Kidney epithelial cell (primary cell): ENCODE measurements around the gene C19orf81. TPM values are rescaled to one million over a fixed set of nuclear protein-coding genes. Genes with fewer than 3 reads are reported as not detected.

Experiments
- DNase-seq: peaks from one replicate; pipeline ENCODE4 v3.0.0-alpha.2; 2010; ENCODE audit warnings: low read depth
- H3K27me3 ChIP-seq: 2 replicates; pipeline ENCODE4 v1.6.0; 2011; ENCODE audit warnings: low read length; ENCODE audit not compliant: control insufficient read depth, insufficient read depth
- H3K36me3 ChIP-seq: 2 replicates; pipeline ENCODE4 v1.5.1; 2011; ENCODE audit warnings: low read length; ENCODE audit not compliant: control insufficient read depth, insufficient read depth
- H3K4me3 ChIP-seq: 2 replicates; pipeline ENCODE4 v1.5.1; 2011; ENCODE audit warnings: low read depth, mild to moderate bottlenecking, control low read depth, low read length
- total RNA-seq: library from RNA; depleted of rRNA; stranded (reverse); fragments of >200 nt; gene quantifications from 2 replicates; pipeline ENCODE4 v1.2.3, GENCODE V29; 2015
- TF ChIP-seq, protein P1 (sequence below): IDR thresholded peaks from 2 replicates; pipeline ENCODE4 v1.5.1; 2011; ENCODE audit warnings: mild to moderate bottlenecking, moderate library complexity, low read length, control low read depth, inconsistent platforms; ENCODE audit not compliant: insufficient read depth, poor library complexity, severe bottlenecking

C19orf81 gene
- total RNA-seq, 1 donor from 2014 or later, result 16.5 TPM

DNA sequence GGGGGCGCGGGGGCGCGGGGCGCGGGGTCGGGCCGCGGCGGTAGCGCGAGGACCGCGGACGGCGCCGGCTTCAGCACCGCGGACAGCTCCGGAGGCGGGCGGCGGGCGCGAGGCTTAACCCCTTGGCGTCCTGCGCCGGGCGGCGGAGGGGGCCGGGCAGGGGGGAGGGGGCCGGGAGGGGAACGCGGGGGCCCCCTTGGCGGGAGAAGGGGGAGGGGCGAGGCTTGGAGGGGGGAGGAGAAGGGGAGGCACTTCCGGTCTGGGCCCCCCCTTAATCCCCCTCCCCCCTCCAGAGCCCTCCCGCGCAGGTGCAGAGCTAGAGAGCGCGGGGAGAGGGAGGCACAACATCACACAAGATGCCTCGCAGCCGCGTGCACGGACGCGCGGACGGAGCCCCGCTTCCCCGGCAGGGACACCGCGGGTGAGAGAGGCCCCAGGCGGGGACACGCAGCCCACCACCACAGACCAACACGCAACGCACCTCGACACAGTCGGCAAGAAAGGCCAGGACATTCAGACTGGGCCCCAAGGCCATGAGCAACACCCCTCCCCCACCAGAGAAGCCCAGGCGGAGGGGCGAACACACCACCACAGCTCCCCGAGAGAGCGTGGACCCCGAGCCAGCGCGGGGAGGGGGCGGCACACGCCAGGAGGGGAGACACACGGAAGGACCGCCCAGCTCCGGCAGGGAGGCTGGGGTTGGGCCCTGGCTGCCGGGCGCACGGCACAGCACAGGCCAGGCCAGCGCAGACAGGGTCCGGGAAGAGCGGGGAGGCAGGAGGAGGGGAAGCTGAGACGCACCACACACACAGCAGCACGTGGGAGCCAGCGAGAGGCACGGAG, 46.2 kb downstream of the C19orf81 start:
- H3K4me3 ChIP-seq, result no peak overlapping the region
- H3K27me3 ChIP-seq, result peaks cover 34% of the 10 kb centered on the region
- no peak for DNase-seq
- H3K36me3 ChIP-seq, result no peaks in the 10 kb centered on the region
- TF ChIP-seq, protein P1, sequence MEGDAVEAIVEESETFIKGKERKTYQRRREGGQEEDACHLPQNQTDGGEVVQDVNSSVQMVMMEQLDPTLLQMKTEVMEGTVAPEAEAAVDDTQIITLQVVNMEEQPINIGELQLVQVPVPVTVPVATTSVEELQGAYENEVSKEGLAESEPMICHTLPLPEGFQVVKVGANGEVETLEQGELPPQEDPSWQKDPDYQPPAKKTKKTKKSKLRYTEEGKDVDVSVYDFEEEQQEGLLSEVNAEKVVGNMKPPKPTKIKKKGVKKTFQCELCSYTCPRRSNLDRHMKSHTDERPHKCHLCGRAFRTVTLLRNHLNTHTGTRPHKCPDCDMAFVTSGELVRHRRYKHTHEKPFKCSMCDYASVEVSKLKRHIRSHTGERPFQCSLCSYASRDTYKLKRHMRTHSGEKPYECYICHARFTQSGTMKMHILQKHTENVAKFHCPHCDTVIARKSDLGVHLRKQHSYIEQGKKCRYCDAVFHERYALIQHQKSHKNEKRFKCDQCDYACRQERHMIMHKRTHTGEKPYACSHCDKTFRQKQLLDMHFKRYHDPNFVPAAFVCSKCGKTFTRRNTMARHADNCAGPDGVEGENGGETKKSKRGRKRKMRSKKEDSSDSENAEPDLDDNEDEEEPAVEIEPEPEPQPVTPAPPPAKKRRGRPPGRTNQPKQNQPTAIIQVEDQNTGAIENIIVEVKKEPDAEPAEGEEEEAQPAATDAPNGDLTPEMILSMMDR, result no peak

DNA sequence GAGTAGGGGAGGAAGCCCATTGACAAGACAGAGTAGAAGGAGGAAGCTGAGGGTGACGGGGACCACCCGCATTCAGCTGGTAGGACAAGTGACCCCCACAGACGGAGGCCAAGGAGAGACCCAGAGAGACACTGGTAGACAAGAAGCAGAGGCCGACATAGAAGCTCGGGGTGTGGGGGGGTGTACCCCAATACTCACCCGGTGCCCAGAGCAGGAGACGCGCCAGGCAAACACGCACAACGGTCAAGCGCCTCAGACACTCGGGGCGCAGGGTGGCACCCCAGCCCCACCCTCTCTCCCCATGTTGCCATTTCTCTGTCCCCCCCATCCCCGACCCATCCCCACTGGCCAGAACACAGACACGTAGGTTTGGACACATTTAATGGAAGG, 46.8 kb downstream of the C19orf81 start:
- H3K36me3 ChIP-seq, result no peaks in the 10 kb centered on the region
- H3K27me3 ChIP-seq, result peaks cover 34% of the 10 kb centered on the region
- TF ChIP-seq, protein P1, result no peak
- no peak for DNase-seq
- no peak overlapping the region for H3K4me3 ChIP-seq

DNA sequence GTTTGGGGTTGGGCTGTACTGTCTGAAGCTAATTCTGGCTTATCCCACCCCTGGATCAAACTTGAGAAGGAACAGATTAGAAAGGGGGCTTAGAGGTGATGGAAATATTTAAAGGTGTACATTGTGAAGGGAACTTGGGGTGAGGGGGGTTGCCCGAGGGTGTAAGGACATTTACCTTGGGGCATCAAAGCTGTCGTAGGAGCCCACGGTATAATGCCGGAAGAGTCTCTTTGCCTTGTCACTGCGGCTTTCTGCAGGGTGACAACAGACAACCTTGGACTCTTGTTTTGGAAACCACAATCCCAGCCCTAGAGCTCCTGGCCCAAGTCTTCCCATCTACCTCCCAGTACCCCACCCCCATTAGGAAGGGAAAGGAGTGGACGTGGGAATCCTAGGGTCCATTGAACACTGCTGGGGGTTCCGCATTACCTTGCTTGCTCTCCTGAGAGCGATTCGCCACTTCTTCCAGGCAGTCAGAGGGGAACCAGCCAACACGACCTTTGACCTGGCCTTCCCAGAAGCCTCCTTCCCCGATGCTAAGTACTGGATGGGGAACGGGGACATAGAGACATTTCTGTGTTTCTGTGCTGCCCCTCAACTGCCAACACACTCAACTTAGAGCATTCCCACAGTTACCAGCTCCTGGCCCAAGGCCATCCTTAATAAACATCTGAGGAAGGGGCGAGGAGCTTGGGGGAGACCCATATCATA, 48.3 kb downstream of the C19orf81 start:
- no peak for DNase-seq
- Histone ChIP-seq H3K27me3 (peaks cover 32% of the 10 kb centered on the region), H3K4me3 (no peak overlapping the region), H3K36me3 (no peaks in the 10 kb centered on the region)
- TF ChIP-seq, protein P1, result no peak

DNA sequence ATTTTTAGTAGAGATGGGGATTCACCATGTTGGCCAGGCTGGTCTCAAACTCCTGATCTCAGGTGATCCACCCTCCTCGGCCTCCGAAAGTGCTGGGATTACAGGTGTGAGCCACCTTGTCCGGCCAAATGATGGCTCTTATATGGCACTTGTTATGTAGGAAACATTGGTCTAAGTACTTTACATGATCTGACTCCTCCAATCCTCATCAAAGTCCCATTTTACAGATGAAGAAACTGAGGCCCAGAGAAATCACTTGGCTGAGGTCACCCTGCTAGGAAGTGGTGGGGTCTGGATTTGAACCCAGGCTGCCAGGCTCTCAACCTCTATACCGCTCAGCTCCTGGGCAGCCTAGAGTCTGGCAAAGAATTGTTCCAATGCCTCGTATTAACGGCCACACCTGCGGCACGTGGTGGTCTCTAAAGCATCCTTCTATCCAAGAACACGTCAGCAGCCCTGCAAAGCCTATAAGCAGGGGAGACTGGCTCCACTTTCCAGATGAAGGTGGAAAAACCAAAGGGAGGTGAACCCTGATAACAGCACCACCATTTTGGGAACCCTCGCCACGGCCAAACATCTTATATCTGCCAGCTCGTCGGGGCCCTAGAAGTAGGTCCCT, 52.2 kb downstream of the C19orf81 start:
- Histone ChIP-seq H3K4me3 (no peak overlapping the region), H3K36me3 (no peaks in the 10 kb centered on the region), H3K27me3 (peaks cover 3% of the 10 kb centered on the region)
- no peak for DNase-seq
- TF ChIP-seq, protein P1, result no peak

DNA sequence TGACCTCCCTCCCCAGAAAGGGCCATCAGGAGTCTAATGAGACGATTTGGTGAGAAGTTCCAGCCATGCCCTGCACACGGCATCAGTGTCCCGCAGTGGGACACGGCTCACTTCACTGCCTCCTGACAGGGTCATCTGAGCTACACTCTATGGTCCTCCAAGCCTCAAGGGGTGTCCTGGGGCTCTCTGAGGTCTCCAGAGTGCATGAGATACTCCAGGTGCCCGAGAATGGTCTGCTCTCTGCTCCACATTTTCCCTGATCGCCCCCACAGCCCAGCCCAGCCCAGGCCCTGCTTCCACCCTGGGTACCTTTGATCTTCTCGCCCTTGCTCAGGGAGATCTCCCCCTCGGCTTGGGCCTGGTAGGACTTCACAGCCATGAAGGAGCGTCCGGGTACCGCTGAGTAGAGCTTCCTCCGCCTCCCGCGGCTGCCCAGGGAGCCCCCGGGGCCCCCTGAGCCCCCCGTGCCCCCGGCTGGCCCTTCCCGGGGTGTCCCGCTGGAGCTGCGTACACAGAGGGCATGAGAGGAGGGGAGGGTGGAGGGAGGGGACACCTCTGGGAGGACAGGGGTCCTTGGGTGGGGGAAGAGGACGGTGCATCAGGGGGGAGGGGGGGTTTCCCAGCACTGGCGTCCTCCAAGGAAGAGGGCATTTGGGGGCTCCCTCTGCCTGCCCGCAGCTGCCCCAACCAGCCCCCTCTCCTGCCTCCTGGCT, 53.1 kb downstream of the C19orf81 start:
- no peaks in the 10 kb centered on the region for H3K27me3 ChIP-seq
- no peaks in the 10 kb centered on the region for H3K36me3 ChIP-seq
- H3K4me3 ChIP-seq, result peak overlapping the region; percentile 36
- DNase-seq, result no peak
- TF ChIP-seq, protein P1, result no peak
